Activated CD4-positive, CD25-positive, alpha-beta regulatory T cell (primary cell): ENCODE data around the gene RPS17.
"Not testable (repeated sequence)": the region's sequence is repeated elsewhere in the genome, so short reads cannot be mapped to it uniquely, and the experiment has no call there.

Experiments
- DNase-seq, 4 experiments: peaks; one replicate each; lab custom pipeline; 2025; lab: John Stamatoyannopoulos, UW

RPS17 gene

DNA sequence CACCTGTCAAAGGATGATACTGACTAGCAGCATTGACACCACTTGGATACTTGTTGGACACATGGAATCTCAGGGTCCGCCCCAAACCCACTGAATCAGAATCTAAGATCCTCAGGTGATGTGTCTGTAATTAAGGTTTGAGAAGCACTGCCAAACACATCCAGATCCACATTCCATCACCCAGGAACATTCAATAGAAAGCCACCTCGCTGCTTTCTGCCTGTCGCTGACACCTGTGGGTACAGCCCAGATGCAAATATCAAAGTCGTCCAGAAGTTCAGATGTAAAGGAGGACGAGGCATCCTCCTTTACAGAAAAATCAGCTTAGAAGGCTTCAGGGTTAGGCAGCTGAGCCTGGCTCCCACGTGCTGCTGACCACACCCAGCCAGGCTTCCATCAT lies 5.2 kb upstream of the RPS17 start:
- no peak for DNase-seq

DNA sequence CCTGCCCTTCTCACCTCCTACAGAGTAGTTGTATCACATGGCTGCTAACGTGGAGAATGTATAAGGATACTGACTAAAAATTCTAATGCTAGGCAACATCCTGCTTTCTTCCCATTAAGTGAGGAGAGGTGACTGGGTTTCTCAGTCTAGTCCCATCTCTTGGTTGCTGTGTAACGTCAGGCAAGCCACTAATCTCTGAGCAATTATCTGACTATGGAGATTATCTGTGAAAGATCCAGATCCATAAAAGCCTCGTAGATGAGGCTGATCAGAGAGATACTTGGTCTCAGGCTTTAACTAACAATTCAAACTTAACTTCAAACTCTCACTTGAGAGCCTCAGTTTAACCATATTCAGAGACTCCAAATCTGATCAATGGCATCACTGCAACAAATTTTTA lies 4.7 kb upstream of the RPS17 start:
- DNase-seq, result no peak

DNA sequence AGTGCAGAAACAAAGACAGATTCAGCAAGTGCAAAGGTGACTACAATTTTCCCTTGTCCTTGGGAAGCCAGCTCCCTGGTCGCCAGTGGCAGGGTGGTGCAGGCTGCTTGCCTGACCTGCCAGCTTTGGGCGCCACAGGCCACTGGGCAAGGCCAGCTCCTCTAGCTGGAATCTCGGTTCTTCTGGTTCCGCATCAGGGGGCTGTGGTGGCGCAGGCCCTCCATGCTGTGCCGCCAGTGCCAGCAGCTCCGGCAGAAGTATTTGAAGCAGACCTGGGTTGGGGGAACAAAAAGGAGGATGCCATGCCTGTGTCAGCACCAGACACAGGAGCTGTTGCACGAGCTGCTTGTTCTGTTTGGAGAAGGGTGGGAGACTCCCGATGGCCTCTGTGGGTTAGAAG lies 4.2 kb upstream of the RPS17 start:
- DNase-seq, result no peak

DNA sequence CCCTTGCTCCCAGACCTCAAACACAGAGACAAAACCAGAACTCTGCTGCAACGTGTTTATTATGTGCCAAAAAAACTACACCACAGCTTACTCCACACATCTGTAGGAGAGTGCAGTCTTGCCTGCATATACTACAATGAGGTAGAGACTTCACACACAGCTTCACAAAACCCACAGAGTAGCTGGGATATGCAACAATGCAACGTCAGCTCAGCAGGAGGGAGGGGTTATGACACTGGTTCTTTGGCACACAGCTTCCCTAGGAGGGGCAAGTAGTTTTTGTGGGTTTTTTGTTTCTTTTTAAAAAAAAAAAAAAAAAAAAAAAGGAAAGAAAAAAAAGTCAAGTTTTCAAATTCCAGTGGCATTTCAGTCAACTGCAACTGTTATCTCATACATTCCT lies 2.9 kb upstream of the RPS17 start:
- DNase-seq, result no peak

DNA sequence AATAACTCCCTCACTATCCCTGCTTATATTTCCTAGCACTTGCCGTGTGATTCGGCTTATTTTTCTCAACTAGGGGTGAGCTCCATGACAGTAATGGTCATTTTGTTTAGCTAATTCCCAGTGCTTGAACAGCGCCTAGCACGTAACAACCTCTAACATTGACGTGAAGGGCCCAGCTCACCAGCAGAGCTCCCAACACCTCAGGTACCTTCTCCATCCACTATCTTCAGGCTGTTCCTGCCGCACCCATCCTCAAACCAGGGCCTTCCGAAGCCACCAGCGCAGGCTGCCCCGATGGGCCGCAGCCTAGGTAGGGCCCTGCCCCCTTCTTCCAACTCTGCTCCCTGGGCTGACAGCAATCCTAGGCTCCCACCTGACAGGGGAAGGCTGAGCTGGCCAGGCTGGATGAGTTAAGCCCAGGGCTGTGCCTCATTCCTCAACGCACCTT lies 751 bp upstream of the RPS17 start:
- DNase-seq, result no peak

DNA sequence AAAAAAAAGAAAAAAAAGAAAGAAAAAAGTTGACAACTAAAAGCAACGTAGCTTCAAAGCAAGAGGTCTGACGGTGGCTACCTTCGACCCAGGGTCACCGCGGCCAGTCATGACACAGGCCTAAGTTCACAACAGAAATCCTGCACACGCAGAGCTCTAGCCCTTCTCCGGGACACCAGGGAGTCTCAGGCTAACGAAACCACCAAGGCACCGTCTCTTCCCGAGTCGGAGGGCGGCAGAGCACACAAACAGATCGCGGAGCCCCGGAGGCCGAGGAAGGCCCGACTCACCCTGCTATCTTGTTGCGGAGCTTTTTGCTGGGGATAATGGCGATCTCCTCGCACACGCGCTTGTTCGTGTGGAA lies 584 bp downstream of the RPS17 start:
- no peak for DNase-seq

DNA sequence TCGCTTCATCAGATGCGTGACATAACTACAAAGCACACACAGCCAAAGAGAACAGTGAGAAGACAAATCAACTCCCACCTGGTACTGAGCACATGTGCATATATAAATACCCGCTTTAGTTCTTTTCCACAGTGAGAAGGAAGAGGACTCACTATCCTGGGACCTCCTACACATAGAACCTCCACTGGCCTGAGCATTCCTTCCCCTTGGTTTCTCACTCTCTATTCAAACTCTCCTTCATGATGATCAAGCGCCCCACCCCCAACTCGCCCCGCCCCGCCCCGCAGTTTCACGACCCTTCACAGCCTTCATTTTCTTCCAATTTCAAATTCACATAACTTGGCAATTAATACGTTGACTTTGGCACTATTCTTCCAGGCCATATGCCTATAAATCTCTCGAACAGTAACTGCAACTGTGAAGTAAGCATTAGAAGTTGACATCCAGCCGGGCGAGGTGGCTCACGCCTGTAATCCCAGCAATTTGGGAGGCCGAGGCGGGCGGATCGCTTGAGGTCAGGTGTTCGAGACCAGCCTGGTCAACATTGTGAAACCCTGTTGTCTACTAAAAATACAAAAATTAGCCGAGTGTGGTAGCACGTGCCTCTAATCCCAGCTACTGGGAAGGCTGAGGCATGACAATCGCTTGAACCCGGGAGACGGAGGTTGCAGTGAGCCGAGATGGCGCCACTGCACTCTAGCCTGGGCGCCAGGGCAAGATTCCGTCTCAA lies 1.1 kb downstream of the RPS17 start:
- DNase-seq, result no peak

DNA sequence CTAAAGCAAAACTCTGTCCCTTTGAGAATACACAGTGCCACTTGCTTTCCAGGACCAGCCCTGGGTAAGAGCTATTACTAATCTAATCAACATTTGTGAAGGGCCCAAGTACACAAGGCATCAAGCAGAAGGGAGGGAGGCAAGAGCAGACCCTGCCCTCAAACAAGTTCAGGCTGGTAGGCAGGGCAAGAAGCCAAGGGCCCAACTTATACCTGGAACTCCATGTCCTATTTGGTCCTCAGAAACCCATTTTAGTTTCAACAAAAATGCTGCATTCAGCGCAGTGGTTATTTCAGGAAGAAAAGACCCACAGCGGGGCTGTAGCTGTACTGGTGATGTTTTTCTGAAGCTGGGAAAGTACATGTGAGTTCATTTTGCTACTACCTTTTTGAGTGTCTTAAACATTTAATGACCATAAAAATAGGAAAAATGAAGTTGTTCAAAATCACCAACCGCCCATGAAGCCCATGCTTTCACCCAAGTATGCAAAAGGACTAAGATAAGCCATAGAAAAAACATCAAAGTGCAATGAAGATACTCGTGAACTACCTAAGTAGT lies 2.8 kb downstream of the RPS17 start:
- no peak for DNase-seq

DNA sequence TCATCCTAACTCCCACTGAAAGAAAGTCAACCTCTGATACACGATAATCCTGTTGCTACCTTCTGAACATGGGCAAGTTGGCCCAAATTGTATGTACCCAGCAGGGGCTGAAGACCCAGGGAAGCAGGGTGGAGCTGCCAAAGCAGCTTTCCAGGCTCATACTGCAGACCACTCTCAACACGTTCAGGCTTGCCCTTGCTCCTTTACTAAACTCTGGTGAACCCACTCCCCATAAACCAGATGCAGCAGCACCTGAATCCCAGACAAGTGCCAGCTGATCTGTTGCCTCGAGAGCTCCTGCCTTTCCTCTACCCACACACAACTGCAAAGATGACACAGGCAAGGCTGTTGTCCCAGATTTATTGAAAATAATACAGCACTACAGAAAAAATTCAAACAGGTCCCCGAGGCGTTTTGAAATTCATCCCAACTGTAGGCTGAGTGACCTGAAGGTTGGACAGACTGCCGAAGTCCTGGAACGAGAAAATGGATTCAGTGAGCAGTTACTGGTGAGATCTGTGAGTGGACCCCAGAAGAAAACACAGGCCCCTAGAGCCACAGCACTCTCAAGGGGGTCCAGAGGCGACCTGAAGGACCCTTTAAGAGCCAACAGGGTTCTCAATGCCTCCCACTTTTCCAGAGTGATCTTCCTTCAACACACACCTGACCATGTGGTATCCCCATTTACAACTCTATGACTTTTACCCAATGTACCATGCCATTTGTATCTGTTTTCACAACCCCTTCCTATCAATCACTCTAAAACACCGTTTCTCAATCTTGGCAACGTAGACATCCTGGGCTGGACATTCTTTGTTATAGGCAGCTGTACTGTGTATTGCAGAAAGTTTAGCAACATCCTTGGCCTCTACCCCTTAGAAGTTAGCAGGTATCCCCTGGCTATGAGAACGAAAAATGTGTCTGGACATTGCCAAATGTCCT lies 3.6 kb downstream of the RPS17 start:
- DNase-seq, result no peak

DNA sequence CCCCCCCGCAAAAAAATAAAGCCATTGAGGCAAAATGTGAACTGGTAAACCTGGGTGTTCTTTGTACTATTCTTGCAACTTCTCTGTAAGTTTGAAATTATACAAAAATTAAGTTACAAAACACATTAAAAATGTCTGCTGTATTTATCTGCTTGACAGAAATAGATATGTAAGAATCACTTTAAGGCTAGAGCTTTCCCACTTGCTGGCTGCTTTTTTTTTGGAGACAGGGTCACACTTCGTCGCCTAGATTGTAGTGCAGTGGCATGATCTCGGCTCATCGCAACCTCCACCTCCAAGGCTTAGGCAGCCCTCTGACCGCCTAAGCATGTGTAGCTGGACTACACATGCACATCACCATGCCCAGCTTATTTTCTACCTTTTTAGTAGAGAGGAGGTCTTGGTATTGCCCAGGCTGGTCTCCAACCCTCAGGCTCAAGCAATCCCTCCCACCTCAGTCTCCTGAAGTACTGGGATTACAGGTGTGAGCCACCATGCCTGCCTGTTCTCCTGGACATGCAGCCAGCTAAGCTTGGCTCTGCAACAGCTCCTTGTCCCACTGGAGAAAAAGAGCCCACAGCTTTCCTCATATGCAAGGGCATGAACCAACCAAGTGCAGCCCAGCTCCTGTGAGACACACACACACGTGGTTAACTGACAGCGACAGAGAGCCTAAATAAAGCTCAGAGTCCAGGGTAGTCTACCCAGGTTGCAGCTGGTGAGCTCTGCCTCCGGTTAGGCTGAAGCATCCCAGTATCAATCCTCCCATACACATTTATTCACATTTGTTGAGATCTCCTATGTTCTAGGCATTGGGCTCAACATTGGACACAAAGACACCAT lies 4.5 kb downstream of the RPS17 start:
- no peak for DNase-seq

DNA sequence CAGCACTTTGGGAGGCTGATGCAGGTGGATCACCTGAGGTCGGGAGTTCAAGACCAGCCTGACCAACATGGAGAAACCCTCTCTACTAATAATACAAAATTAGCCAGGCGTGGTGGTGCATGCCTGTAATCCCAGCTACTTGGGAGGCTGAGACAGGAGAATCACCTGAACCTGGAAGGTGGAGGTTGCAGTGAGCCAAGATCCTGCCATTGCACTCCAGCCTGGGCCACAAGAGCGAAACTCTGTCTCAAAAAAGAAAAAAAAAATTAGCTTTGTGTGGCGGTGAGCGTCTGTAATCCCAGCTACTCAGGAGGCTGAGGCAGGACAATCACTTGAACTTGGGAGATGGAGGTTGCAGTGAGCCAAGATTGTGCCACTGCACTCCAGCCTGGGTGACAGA lies 5.1 kb downstream of the RPS17 start:
- DNase-seq, result not testable (repeated sequence)

DNA sequence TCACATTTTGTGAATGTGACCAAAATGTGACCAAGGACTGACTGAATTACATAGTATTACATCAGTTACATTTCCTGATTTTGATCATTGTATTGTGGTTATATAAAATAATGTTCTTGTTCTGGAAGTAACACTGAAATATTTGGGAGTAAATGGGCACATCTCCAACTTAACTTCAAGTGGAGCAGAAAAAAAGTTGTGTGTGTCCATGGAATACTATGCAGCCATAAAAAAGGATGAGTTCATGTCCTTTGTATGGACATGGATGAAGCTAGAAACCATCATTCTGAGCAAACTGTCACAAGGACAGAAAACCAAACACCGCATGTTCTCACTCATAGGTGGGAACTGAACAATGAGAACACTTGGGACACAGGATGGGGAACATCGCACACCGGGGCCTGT lies 5.8 kb downstream of the RPS17 start:
- not testable (repeated sequence) for DNase-seq

DNA sequence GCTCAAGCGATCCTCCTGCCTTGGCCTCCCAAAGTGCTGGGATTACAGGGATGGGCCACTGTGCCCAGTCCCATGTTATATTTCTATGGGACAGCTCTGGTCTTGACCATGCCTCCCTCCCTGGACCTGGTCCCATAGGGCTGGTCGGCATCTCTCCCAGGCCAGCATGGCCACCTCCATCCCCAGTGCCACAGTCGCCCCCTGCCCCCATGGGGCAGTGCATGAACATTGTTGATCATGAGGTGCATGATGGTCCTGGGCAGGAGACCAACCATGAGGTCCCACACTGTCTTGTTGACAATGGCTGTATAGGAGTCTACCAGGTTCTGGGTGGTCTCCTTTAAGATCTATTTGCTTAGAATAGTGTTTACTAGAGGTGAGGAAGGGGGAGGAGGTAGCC lies 6.5 kb downstream of the RPS17 start:
- DNase-seq, result no peak

DNA sequence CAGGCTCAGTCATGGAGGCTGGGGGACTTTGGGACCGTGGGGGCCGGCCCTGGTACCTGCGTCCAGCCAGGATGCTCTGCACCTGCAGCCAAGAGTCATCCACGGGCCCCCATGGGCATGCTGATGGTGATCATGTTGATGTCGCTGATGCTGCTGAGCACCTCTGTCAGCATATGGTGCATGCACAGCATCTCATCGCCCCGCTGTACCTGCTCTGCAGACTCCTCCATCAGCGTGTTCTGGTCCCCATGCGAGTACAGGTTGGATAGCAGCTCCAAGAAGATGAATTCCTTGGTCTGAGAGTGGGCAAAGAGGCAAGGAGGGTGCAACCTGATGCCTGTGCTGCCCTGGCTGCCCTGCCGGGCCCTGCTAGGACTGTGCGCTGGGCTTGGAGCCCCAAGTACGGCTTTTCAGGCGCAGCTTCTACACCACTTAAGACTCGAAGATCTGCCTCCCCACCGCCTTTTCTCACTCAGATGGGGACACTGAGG lies 7.2 kb downstream of the RPS17 start:
- no peak for DNase-seq

DNA sequence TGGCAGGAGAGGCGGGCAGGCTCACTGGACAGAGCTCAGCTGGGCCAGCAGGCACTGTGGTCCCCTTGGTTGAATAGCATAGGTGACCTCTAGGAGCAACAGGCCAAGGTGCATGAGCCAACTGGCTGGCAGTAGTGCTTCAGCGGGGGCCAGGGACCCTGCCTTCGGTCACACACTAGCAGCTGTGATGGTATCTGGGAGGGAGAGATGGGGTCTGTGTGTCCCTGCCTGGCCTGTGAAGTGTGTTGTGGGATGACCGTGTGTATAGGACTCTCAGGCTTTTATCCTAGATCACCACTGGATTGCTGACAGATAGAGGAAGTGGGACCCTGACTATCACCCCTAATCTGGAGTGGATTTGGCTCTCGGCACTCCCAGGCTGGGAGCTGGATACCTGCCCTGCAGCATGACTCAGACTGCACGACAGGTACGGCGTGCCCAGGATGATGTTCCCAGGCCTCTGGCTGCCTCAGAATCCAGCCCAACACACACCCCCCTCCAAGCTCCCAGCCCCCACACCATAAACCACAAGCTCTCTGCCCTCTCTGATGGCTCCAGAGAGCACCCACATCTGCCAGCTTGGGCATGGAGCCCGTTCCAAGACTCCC lies 7.8 kb downstream of the RPS17 start:
- DNase-seq, result no peak

DNA sequence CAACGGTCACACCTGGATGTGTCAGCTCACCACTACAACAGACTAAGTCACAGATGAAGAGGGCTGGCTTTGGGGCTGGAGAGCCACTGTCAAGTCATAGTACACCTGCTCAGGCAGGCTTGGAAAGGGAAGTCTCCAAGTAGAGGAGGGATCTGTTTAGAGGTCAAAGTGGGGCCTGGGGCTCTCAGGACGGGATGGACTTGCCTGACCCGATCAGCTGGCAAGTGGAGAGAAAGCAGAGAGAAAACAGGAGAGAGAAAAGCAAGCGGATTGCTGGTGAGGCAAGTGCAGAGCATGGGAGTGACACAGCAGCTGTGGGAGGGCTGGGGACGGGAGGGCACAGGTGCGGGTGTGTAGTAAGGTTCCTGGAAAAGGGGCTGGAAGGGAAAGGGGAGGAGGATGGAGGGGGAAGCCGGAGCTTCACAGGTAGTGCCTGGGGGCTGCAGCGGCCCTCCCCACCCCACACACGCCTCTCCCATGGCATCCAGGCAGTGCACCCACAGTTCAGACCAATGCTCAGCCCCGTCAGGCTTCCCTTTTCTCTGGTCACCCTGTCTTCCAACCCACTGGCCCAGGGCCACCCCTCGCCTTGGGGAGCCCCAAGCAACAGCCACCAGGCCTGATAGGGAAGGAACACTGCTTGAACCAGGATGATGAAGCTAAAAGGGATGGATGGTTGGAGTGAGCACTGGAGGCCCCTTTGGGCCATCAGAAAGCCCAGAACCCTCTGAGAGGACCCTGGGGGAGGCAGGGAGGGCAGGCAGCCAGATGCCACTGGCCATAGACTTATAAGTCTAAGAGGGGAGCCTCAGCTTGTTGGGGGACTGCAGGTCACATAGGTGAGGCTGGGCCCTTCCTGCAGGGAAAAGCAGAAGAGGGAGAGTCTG lies 8.5 kb downstream of the RPS17 start:
- no peak for DNase-seq

DNA sequence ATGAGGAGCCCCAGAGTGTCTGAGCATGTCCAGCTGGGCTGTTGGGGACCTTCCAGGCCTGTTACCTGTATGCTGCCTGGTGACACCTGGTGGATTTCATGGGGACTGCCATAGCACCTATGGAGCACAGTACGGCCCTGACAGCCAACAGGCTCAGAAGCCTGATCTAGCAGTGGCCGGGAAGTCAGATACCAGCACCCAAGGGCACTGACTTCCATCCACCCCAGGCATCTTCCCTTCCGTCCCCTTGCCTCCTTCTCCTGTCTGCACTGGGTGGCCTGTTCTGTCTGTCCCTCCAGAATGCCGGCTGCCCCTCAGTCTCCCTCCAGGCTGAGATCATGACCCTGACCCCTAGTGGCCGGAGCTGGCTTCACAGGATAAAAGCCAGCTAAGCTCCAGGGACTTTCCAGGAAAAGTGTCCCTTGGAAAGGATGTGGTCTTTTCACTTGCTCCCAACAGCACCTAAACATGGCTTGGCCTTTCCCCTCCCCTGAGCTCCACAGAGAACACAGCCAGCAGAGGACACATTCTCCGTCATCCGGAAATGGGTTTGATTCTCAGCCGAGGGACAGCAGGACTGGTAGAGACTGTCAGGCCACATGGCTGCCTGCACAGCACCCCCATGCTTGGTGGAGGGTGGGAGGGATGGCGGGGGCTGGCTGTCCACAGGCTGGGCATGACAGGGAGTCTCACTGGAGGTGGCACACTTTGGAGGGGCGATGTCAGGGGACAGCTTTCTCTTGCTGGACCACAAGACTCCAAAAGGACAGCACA lies 9.5 kb downstream of the RPS17 start:
- no peak for DNase-seq

DNA sequence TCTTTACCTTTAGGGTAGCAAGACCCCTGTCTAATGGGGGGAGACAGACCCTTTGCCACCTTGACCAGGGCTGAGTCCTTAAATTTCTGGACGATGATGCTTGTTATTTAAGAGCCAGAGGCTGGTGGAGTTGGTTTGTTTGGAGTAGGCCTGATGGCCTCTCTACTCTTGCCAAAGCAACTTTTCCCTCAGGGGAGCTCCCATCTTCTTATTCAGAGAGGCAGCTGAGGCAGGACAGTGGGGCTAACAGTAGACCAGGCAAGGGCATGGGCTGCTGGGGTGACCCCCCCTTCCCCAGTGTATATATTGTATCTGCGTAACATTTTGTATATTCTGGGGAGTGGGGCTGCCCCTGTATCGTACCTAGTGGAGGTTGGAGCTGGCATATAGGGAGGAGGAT lies 10.3 kb downstream of the RPS17 start:
- no peak for DNase-seq

DNA sequence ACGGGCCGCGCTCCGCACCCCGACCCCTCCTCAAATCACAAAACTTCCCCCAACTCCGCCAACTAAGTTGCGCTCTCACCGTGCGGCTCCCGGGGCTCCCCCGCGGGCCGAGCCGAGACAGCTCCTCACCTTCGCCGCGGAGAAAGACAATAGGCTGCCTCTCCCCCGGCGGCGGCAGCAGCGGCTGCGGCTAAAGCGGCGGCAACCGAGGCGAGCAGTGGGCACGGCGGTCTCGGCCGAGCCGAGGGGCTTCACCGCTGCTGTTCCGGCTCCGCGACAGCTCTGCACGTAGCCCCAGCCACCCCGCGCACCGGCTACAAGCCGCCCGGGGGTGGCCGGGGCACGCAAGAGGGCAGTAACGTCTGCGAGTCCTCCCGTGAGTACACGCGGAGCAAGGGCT lies 26.7 kb downstream of the RPS17 start:
- not testable (repeated sequence) for DNase-seq

DNA sequence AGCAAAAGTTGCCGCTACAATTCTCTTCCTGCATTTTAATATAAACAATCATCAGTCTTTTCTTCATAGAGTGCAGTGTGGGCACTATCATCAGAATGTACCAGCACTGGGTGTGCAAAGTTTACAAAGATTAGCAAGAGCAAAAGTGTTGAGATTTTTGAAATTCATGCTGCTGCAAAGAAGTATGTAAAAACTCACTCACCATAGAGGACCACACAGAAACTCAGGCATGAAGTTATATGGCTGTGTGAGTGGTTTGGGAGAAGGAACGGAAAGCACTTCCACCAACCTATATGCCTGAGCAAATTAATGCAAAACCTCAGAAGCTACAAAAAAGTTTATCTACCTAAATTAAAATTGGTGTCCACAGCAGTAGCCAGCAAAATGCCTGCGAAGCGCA lies 32.6 kb downstream of the RPS17 start:
- not testable (repeated sequence) for DNase-seq
